Sigmoid colon (tissue), 7 donors: ENCODE results near the gene RGS19. TPM values are rescaled to one million over a fixed set of nuclear protein-coding genes. Genes with fewer than 3 reads are reported as not detected.

Source experiments
- DNase-seq: peaks from one replicate; pipeline ENCODE4 v3.0.0-alpha.2; 2019
- H3K27ac ChIP-seq, 4 donors: fragments of 200-600 bp; sonication (generic); one replicate each; pipeline ENCODE4 v1.5.1; 2016 to 2019; ENCODE audit warnings: mild to moderate bottlenecking in 1 of 4
- H3K27me3 ChIP-seq, 3 donors: fragments of 200-600 bp; sonication (generic); one replicate each; pipeline ENCODE4 v1.5.1; 2019; ENCODE audit warnings: mild to moderate bottlenecking in 1 of 3
- H3K36me3 ChIP-seq, 4 donors: fragments of 200-600 bp; sonication (generic); one replicate each; pipeline ENCODE4 v1.5.1; 2016 to 2019
- H3K4me1 ChIP-seq, 4 donors: fragments of 200-600 bp; sonication (generic); one replicate each; pipeline ENCODE4 v1.5.1; 2017 to 2019
- H3K4me3 ChIP-seq, 4 donors: fragments of 200-600 bp; sonication (generic); one replicate each; pipeline ENCODE4 v1.5.1; 2017 to 2019; ENCODE audit warnings: mild to moderate bottlenecking in 2 of 4, moderate library complexity in 1 of 4
- H3K9me3 ChIP-seq, 4 donors: fragments of 200-600 bp in 3 of 4; sonication (generic) in 3 of 4; one replicate each; pipeline versions ENCODE4 v1.5.1 to v1.6.1; 2013 to 2019
- CTCF ChIP-seq, 4 experiments: fragments of 450-650 bp in 3 of 4; fragments of 200-600 bp in 1 of 4; IDR thresholded peaks; one replicate each; pipeline ENCODE4 v1.5.1; 2016 to 2019; ENCODE audit warnings: antibody characterized with exemption in 4 of 4, mild to moderate bottlenecking in 3 of 4, moderate library complexity in 2 of 4
- EP300 ChIP-seq, 4 donors: sonication (generic); formaldehyde crosslinking; IDR thresholded peaks; one replicate each; pipeline ENCODE4 v1.6.1; 2017; ENCODE audit warnings: antibody characterized with exemption in 4 of 4
- POLR2A ChIP-seq, 2 donors: fragments of 450-650 bp; IDR thresholded peaks; one replicate each; pipeline ENCODE4 v1.6.1; 2016; ENCODE audit warnings: antibody characterized with exemption in 2 of 2, mild to moderate bottlenecking in 2 of 2, moderate library complexity in 2 of 2
- POLR2AphosphoS5 ChIP-seq, 4 donors: sonication (generic); formaldehyde crosslinking; IDR thresholded peaks; one replicate each; pipeline ENCODE4 v1.6.1; 2017; ENCODE audit warnings: antibody characterized with exemption in 4 of 4
- WGBS, 2 donors: extraction: QIAGEN DNeasy Blood & Tissue Kit; methylation state at CpG; one replicate each; pipeline ENCODE4 v1.1.7; 2013; 5-methylcytosine and 5-hydroxymethylcytosine counted together
- intact Hi-C: fragments of 100-400 bp; cut with DNase I; formaldehyde crosslinking; loops from one replicate; pipeline ENCODE4 v1.15.1; 2023
- polyA plus RNA-seq, 3 donors: library from polyadenylated mRNA; stranded (reverse); fragments of 200-250 nt; gene quantifications; one replicate each; pipeline ENCODE4 v1.2.3, GENCODE V29; 2013
- total RNA-seq, 4 donors: library from RNA; depleted of rRNA; stranded (reverse); fragments of >200 nt; gene quantifications; one replicate each; pipeline ENCODE4 v1.1.0, GENCODE V29; 2016
- donor health status: healthy with polysubstance abuse.
- donor health status: Bipolar disorder and iron deficiency.
- donor health status: healthy.

Gene RGS19
- total and polyA plus RNA-seq, 7 donors = 7.5 to 22.0 (median 11.6) TPM

- H3K4me3 ChIP-seq = no peak overlapping the region
- no peak for TF ChIP-seq EP300 (IDR thresholded peaks at IDR 0.05)
- TF ChIP-seq POLR2AphosphoS5 (IDR thresholded peaks at IDR 0.05) = no peak
- TF ChIP-seq POLR2A (IDR thresholded peaks at IDR 0.05) = no peak
- TF ChIP-seq CTCF (IDR thresholded peaks at IDR 0.05) = no peak
- no peaks in the 10 kb centered on the region for H3K9me3 ChIP-seq
- intact Hi-C loops = no loop called here
- H3K36me3 ChIP-seq = no peaks in the 10 kb centered on the region
- H3K27ac ChIP-seq = no peak overlapping the region
- H3K27me3 ChIP-seq = peaks cover 23 to 51% (median 49%) of the 10 kb centered on the region in 3 donors
- DNase-seq = peak; percentile 35
- H3K4me1 ChIP-seq = peaks cover 0 to 12% (median 10%) of the 10 kb centered on the region in 4 donors
- 70 to 76% methylated on average over 20 of the region's 20 CpGs for WGBS, 2 donors
Observed at GRCh38 chr20:64103871-64104666, 24.8 kb upstream of the RGS19 start.

- intact Hi-C loops = no loop called here
- Histone ChIP-seq H3K4me1 (peaks cover 0 to 12% (median 10%) of the 10 kb centered on the region in 4 donors), H3K27me3 (peaks cover 23 to 62% (median 54%) of the 10 kb centered on the region in 3 donors), H3K4me3 (peak overlapping the region in 2 of 4 donors; percentile 37 to 41), H3K27ac (no peak overlapping the region), H3K9me3 (no peaks in the 10 kb centered on the region), H3K36me3 (no peaks in the 10 kb centered on the region)
- DNase-seq = no peak
- no peak for TF ChIP-seq POLR2A (IDR thresholded peaks at IDR 0.05)
- WGBS, 2 donors = 18 to 21% methylated on average over 30 of the region's 30 CpGs
Observed at GRCh38 chr20:64102647-64103354, 23.5 kb upstream of the RGS19 start.

- Histone ChIP-seq H3K36me3 (no peaks in the 10 kb centered on the region), H3K4me3 (peak overlapping the region in 3 of 4 donors; percentile 7 to 41 (median 37)), H3K4me1 (peaks cover 0 to 12% (median 10%) of the 10 kb centered on the region in 4 donors), H3K27me3 (peaks cover 23 to 65% (median 54%) of the 10 kb centered on the region in 3 donors), H3K27ac (no peak overlapping the region), H3K9me3 (no peaks in the 10 kb centered on the region)
- no peak for TF ChIP-seq POLR2A (IDR thresholded peaks at IDR 0.05)
- peak in 3 of 4 experiments; percentile 11 to 54 (median 22) for TF ChIP-seq CTCF (IDR thresholded peaks at IDR 0.05)
- DNase-seq = no peak
- WGBS, 2 donors = 5 to 6% methylated on average over 64 of the region's 64 CpGs
- intact Hi-C loops = no loop called here
Observed at GRCh38 chr20:64101731-64102621, 22.7 kb upstream of the RGS19 start.

GRCh38 chr20:64100946-64101688, 21.8 kb upstream of the RGS19 start:
- H3K36me3 ChIP-seq = no peaks in the 10 kb centered on the region
- H3K4me3 ChIP-seq = no peak overlapping the region
- TF ChIP-seq POLR2AphosphoS5 (IDR thresholded peaks at IDR 0.05) (no peak), POLR2A (IDR thresholded peaks at IDR 0.05) (no peak), EP300 (IDR thresholded peaks at IDR 0.05) (no peak), CTCF (IDR thresholded peaks at IDR 0.05) (no peak)
- peaks cover 0 to 12% (median 10%) of the 10 kb centered on the region in 4 donors for H3K4me1 ChIP-seq
- H3K9me3 ChIP-seq = no peaks in the 10 kb centered on the region
- H3K27me3 ChIP-seq = peaks cover 23 to 70% (median 57%) of the 10 kb centered on the region in 3 donors
- no peak for DNase-seq
- WGBS, 2 donors = 69 to 89% methylated on average over 9 of the region's 9 CpGs
- H3K27ac ChIP-seq = no peak overlapping the region
- intact Hi-C loops = no loop called here
